NCI-H345 treated with DMSO at 0.1 percent for 48 hours (cell line): Measurements from ENCODE around the gene RAP2A.

Source experiments
- DNase-seq: peaks from one replicate; lab custom pipeline; 2025; ENCODE audit not compliant: unreplicated experiment; lab: John Stamatoyannopoulos, UW

The RAP2A gene

DNA sequence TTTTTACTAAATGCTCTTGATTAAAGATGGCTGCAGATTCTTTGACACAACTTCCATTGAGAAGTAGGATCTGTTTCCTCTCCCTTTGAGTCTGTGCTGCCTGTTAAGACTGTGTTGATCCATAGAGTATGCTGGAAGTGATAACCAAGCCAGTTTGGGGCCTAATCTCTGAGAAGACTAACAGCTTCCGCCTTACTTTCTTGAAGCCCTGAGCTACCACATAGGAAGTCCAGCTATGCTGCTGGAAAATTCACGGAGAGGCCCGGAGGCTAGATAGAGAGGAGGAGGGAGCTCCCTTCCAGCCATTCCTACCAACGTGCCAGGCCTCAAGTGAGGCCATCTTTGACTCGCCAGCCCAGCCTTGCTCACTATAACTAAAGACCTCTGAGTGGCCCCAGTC, 12.5 kb downstream of the RAP2A start:
- DNase-seq, result no peak

DNA sequence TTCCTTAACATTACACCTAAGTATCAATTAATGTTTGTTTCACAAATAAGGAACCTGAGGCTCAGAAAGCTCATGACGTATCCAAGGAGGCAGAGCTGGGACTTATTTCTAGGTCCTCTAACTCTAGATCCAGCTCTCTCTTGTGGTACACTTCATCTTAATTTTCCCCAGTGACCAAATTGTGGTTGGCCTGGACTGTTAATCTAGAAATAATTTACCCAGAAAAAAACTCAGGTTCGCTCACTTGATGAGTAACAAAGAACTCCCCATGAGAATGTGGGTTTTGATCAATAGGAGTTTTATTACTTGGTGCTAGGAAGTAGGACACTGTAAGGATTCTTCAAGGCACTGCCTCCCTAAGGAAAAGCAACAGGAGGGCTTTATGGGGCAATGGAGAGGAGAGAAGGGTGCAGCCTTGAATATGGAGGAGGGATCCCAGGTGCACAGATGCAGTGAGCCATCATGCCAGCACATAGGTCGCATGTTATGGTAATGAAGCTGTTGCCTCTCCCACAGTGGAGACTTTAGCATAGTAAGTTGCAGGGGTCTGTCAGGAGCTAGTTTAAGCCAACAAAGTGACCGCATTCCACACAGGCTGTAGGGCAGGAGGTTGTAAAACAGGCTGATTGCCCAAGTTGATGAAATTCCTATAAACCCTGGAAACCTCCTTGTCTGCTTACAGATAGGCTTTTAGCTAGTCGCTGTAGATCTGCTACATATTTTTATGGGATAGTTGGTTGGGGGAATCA, 14.7 kb downstream of the RAP2A start:
- no peak for DNase-seq

DNA sequence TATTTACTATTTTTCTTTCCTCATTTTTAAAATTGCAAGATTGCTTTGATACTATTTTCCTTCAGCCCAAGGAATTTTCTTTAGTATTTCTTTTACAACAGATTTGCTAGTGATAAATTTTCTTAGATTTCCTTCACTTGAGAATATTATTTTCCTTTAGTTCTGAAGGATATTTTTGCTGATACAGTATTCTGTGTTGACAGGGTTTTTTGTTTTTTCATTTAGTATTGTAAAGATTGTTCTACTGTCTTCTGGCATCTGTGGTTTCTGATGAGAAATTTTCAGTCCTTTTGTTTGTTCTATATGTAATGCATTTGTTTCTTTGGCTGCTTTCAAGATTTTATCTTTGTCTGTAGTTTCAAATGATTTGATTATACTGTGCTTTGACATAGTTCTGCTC, 20.7 kb downstream of the RAP2A start:
- no peak for DNase-seq

DNA sequence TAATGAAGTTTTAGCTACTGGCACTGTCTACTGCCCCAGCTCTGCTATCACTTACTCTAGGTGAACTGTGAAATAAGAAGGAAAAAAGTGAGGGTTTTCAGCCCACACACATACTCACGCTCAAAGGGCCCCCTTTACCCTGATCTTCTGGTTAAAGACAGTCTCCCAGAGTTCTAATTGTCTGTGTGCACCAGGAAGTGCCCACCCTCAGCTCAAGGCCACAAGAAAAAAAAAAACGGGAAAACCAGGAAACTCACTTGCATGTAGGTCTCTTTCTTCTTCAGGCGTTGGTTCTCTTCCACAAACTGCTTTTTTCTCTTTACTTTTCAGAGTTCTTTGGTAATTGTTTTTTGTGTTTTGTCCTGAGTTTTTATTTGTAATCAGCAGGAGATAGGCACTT, 22.1 kb downstream of the RAP2A start:
- DNase-seq, result no peak

DNA sequence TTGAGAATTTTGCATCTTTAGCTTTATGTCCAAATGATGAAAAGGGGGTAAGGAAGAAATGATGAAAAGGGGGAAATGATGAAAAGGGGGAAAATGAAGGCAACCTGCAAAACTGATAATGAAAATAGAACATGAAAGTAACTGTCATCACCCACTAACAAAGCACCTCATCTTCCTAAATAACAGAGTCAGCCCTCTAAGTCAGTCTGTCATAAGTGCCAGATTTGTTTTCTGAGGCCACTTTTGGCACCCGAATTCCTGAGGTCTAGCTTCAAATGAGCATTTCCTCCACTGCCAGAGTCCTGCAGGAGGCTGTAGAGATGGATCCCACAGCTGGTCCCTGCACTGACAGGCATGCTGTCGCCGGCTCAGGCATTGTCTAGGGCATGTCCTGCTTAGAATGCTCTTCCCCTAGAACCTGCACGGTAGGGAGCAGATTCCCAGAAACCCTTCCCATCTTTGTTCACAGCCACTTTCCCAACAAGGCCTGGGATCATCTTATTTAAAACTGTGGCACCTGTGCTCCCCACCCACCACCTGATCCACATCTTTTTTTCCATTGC, 25.3 kb downstream of the RAP2A start:
- DNase-seq, result no peak

DNA sequence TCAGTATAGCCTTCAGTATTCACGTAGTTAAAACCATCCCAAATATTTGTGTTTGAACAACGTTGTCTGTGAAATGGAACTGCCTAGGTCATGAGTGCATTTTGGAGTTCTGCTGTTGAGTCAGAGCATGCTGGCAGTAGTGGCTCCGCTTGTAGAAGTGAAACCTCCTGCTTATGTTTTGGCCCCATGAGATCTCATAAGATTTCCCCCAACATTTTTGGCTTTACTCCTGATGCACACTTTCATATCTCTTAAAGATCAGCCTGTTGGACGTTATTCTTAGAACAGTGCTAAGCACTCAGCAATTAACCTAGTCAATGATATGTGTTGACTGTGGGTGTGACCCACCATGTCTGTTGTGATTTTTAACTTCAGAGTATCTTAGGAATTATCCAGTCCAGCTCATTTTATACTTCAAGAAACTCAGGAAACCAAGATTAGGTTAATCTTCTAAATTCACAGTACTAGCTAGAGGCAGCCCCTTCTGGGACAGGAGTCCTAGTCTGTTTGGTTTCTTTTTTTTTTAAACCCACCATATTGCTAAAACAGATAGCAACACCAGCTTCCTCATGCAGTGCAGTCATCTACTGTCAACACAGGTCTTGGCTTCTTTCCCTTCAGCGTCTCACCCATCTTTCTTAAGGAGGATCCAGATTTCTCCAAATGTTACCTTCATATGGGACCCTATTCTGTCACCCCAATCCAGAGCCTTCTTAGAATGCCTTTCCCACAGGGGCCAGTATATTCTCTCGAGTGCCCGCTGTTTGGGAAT, 26.2 kb downstream of the RAP2A start:
- no peak for DNase-seq

DNA sequence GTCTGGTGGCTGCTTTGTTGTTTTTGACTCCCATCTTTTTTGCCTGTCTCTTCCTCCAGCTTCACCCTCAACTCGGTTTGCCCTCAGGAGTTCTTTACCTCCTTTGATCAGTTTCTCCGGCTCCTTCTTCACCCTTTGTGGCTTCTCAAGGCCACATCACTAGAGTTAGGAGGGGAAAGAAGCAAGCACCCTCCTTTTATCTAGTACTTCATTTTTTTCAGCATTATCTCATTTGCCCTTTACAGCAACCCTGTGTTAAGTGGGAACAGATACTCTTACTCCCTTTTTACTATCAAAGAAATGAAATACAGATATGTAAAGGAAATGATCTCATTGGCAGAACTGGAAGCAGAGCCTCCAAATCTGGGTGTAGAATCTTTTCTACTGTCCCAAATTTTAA, 26.9 kb downstream of the RAP2A start:
- no peak for DNase-seq

DNA sequence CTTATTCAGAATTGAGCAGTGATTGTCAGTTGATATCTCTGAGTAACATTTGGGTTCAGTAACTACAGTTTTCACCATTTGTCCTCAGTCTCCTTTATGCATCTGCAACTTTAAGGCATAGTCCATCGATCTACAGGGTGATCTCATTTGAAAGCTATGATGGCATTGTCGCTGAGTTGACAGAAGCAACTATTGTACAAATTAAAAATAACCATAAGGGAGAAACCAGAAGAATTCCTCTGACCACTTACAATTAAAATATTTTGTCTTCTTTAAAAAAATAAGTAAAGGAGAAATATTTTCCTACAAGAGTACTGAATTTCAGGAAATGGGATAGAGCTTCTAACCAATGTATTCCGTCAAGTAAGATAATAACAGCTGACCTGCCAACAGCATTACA, 30.6 kb downstream of the RAP2A start:
- DNase-seq, result no peak

DNA sequence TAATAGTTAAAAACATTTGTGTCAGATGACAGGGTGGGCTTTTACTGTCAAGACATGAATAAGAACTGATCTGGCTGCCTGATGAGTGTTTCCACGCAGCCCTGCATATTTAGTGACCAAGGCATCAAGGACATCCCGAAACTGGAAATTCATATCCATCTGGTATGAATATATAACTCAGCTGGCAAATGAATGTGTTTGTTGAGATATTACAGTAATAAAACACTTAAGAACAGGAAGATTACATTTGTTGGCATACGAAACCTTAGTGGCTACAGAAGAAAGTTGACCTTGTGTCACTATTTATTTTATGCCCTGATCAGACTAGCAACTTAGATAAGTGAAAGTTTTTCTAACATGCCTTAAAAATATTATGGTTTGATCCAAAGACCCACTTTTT, 32.8 kb downstream of the RAP2A start:
- DNase-seq, result no peak

DNA sequence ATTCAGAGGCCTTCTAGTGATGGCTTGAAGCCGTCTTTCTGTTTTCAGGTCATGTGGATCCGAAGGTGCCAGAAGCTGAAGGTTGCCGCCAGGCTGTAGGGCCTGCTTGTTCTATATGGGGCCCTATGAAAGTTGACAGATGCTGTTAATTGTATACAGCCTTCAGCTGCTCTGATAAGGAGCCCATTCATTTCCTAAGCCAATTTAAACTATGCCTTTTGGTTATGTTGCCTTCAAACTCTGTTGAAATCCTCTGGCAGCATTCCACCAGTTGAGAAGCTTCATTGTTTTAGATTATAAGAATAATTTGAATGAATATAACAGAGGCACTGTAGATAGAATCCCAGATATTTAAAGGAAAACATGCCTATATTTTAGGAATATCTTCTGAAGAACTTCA, 34.4 kb downstream of the RAP2A start:
- no peak for DNase-seq

DNA sequence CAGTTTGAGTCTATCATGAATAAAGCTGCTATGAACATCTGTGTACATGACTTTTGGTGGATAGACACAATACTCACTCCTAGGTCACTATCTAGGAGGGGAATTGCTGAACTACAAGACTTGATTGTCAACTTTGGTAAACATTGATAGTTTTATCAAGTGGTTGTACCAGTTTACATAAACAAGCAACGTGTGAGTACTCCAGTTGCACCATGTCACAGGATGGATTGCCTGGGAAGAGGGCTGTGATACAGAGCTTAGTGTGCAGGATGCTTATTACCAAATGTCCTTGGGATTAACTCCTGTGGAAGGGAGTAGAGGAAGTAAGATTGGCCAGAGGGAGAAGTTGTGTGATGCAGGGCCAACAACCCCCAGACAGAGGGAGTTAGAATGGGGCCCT, 37.7 kb downstream of the RAP2A start:
- no peak for DNase-seq

DNA sequence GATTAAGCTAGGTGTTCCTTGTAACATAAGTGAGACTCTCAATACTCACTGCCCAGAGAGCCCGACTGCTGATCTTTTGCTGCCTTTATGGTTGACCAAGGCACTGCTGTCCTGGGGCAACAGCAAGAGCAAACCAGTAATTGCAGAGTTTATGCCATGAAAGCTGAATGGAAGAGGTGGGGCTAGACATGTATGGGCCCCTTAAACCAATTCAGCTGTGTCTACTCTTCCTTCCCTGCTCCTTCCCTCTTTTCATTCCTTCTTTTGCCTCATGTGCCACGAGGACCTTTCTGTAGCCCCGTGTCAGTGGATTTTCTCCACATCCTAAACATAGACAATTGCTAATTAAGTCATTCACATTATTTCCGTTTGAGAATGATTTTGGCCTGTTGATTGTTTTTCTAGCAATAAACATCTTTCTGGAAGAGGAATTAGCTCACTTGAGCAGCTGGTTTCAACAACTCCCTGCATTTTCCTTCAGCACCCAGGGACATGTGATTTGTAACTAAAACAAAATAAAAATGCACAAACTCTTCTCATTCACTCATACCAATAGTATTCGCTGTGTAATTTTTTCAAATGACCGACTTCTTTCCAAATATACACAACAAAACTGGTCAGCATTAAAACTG, 40.5 kb downstream of the RAP2A start:
- DNase-seq, result no peak

DNA sequence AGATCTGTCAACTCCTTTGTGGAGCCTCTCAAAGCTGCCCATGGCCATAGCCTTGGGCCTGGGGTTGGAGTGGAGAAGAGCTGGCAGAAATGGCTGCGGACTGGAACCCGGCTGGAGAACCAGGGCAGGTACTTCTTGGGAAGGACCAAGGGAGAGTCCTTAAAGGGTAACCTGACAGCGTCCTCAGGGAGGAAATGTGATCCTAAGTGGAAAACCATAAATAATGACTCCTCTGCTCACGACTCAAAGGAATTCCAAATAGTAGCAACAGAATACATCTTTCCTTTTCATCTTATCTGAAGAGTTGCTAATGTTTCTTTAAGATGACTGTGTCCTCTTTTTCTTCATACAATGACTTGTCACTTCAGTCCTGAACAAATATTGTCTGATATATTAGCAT, 41.0 kb downstream of the RAP2A start:
- DNase-seq, result no peak

DNA sequence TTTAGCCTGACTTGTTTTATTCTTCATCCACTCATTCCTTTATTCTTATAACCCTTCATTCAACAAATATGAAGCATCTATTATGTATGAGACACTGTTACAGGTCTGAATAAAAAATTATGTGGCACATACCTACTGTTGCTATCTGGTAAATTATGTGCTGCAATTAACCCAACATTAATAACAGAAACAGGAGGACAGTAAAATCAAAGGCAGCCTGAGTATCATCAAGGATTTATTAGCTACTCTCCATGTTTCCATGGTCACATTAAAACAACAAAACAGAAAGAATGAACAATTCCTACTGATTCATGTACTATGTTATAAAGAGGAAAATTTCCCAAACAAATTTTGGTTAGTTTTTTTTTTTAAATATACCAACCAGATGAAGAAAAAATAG, 43.9 kb downstream of the RAP2A start:
- no peak for DNase-seq

DNA sequence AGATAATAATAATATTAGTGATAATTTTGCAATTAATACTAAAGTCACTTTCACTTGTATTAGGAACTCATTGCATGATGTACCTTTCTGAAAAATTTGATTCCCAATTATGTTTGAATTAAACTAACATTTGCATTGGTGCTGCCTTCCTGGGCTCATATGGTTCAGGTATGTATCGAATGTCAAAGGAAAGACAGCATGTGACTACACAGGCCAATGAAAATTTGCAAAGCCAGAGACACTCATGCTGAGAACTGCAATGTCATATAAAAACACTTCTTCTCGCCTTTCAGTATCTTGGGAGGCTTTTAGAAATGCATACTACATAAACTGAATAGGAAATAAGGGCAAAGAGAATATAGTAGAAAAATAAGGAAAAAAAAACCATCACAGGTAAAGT, 44.3 kb downstream of the RAP2A start:
- DNase-seq, result no peak

DNA sequence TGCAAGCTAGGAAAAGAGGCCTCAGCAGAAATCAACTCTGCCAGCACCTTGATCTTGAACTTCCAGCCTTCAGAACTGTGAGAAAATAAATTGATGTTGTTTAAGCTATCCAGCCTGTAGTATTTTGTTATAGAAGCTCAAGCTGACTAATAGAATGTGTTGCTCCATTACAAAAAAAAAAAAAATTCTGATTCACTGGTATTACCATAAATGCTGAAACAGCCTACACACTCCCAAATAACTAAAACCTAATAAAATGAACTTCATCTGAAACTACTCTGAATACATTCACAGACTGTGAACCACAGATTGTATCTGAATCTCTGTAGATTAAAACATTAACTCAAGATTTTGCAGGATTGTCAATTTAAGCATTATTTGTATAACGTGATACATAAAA, 49.5 kb downstream of the RAP2A start:
- no peak for DNase-seq

DNA sequence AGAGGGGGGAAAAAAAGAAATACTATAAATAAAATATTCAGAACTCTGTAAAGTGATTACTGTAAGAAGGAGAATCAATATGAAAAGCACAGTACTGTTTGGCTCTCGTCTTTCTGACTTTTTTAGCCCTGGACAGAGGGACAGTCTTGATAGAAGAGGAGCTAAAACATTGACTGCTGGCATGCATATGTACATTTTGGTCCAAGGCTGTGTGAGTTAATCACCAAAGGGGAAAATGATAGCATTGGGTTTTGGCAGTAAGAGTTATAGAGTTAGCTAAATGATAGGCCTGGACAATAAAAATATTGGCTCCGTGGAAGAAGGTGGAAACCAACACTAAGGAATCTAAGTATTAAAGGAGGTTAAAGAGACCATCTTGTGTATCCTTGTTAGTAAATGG, 50.3 kb downstream of the RAP2A start:
- DNase-seq, result no peak

DNA sequence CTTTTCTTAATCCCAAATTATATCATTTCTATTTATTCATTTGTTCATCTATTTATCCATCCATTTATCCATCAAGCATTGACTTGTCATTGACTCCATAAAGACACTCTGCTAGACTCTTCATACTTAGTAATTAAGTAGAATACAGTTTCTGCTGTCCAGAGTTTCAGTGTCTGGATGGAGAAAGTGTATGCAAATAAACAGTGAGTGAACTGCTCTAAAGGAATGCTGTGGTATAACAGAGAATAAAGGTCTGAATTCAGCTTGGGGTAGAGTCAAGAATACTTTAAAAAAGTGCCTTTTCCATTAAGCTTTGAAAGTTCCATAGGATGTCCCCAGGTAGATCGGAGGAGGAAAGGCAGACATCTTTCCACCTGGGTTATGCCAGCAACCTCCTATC, 51.4 kb downstream of the RAP2A start:
- DNase-seq, result no peak

DNA sequence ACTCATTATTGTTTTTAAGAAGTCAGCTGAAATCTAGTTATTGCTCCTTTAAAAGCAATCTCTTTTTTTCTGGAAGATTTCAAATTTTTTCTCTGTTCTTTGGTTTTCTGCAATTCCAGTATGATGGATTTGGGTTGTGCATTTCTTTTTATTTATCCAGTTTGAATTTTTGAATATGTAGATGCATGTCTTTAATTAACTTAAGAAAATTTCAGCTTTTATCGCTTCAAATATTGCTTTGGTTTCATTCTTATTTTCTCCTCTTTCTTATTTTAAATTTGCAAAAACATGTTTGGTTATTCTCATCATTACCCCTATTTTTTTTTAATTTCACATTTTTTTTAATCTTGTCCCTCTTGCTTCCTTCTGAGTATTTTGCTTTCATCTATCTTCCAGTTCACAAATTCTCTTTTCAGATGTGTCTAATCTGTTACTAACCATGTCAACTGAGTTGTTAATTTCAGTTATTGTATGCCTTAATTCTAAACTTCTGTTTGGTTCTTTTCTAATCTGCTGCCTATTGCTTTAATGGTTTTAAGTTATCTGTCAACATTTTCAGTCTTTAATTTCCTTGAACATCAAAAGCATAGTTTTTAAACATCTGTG, 56.8 kb downstream of the RAP2A start:
- DNase-seq, result no peak

DNA sequence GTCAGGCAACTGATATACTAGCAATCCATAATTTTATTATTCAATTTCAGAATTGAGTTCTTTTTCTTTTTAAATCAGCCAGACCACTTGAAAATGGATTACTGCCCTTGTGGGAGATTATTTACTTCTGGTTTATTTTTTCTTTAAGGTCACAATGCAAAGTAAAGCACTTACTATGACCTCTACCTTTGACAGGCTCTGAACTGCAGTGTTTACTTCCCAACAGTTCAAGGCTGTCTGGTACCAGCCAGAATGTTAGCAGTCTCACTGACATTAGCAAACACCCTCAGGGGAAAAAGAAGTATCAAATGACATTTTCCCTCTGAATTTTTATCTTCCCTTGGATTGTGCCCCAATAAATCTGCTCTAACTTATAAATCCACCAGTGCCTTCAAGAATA, 57.5 kb downstream of the RAP2A start:
- peak; percentile 6 for DNase-seq

DNA sequence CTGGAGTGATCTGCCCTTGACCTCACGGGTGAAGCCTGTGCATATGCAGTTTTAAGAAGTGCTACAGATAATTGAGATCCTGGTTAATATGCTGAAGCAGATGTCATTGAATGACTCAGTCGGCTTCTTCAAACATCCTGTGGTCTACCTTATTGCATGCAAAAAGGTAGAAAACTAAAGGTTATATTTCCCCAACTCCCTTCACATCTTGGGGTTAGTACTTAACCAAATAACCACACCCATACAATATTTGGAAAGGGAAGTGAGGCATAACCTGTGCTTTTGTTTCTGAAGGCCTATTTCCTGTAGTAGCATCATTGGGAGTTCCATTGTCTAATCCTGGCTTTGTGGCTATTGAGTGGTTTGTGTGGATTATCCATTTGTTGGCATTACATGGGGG, 58.3 kb downstream of the RAP2A start:
- peak; percentile 13 for DNase-seq
